K562 (cell line): ENCODE measurements around the gene RNF114. TPM values are rescaled to one million over a fixed set of nuclear protein-coding genes. Genes with fewer than 3 reads are reported as not detected.

Experiments
- ATAC-seq: fragments of 200-7000 bp; cut with Tn5 transposase; 3 replicates; pipeline ENCODE4 v1.9.1; 2020; ENCODE audit warnings: moderate library complexity
- BruUV-seq: library from RNA; stranded (reverse); fragments of 400-500 nt; replicated peaks from 2 replicates; lab custom pipeline; 2021; lab: Mats Ljungman, UMichigan
- CTCF ChIA-PET: fragments of 300-600 bp; formaldehyde crosslinking; extraction: SDS; loops from one replicate; lab custom pipeline; 2021; ENCODE audit warnings: low intra/inter-chr PET ratio; lab: Yijun Ruan, JAX
- POLR2A ChIA-PET: fragments of 300-600, 350-650 bp; sonication (Branson Sonifier 250); formaldehyde crosslinking; extraction: SDS; loops from one replicate; lab custom pipeline; 2021; ENCODE audit warnings: antibody characterized with exemption, inconsistent platforms; lab: Yijun Ruan, JAX
- DNase-seq, 4 experiments: peaks; one replicate each; pipeline versions ENCODE4 v3.0.0 to v3.0.0-alpha.2; 2011 to 2018; ENCODE audit warnings: low spot score in 3 of 4, mixed read lengths in 3 of 4; ENCODE audit errors: extremely low read depth in 1 of 4
- FAIRE-seq: peaks from 2 replicates; lab custom pipeline; 2011; peaks lifted over from hg19 to GRCh38; lab: Jason Lieb, UNC
- H2AFZ ChIP-seq: 2 replicates; pipeline ENCODE4 v1.6.0; 2011; ENCODE audit warnings: low read depth, low read length, control low read depth, inconsistent platforms
- H3K27ac ChIP-seq: fragments of 200-600 bp; 3 replicates; pipeline ENCODE4 v1.8.0; 2011; ENCODE audit warnings: low read depth, mild to moderate bottlenecking, control low read depth, inconsistent platforms, low read length, moderate library complexity, mixed read lengths; ENCODE audit errors: extremely low read depth
- H3K27me3 ChIP-seq, 2 experiments: fragments of 300-600 bp in 1 of 2; 2 replicates in 1 of 2; 3 replicates in 1 of 2; pipeline versions ENCODE4 v1.6.0 to v1.8.0; 2011; ENCODE audit warnings: inconsistent platforms in 2 of 2, low read length in 2 of 2, mild to moderate bottlenecking in 1 of 2, mixed read lengths in 1 of 2, moderate library complexity in 1 of 2; ENCODE audit not compliant: control insufficient read depth in 2 of 2, insufficient read depth in 2 of 2
- H3K36me3 ChIP-seq: fragments of 300-600 bp; 3 replicates; pipeline ENCODE4 v1.8.0; 2011; ENCODE audit warnings: mild to moderate bottlenecking, low read length, inconsistent platforms; ENCODE audit not compliant: control insufficient read depth, insufficient read depth
- H3K4me1 ChIP-seq, 2 experiments: fragments of 200-600 bp in 1 of 2; replicated peaks in 1 of 2; 2 replicates in 1 of 2; 3 replicates in 1 of 2; pipeline versions ENCODE4 v1.5.1 to v1.8.0; 2011; ENCODE audit warnings: inconsistent platforms in 2 of 2, low read length in 2 of 2, mild to moderate bottlenecking in 1 of 2, mixed read lengths in 1 of 2, moderate library complexity in 1 of 2; ENCODE audit not compliant: control insufficient read depth in 2 of 2, insufficient read depth in 2 of 2
- H3K4me2 ChIP-seq: 2 replicates; pipeline ENCODE4 v1.6.1; 2011; ENCODE audit warnings: low read length, control low read depth, inconsistent platforms, mixed read lengths; ENCODE audit not compliant: insufficient read depth
- H3K4me3 ChIP-seq: fragments of 200-600 bp; sonication (generic), shearing (Covaris generic); 2 replicates; pipeline ENCODE4 v1.5.1; 2016; ENCODE audit warnings: control low read depth, inconsistent platforms
- H3K79me2 ChIP-seq: fragments of 200-600 bp; 3 replicates; pipeline ENCODE4 v1.8.0; 2011; ENCODE audit warnings: low read length, inconsistent platforms; ENCODE audit not compliant: control insufficient read depth, insufficient read depth
- H3K9ac ChIP-seq, 2 experiments: 2 replicates each; pipeline versions ENCODE4 v1.6.0 to v1.6.1; 2011; ENCODE audit warnings: low read depth in 2 of 2, low read length in 2 of 2, control low read depth in 1 of 2, inconsistent platforms in 1 of 2, mild to moderate bottlenecking in 1 of 2, mixed read lengths in 1 of 2; ENCODE audit not compliant: insufficient read depth in 1 of 2
- H3K9me1 ChIP-seq: one replicate; pipeline ENCODE4 v1.6.0; 2011; ENCODE audit warnings: inconsistent platforms, mild to moderate bottlenecking, low read length, moderate library complexity; ENCODE audit not compliant: control insufficient read depth, insufficient read depth
- H3K9me3 ChIP-seq: replicated peaks from 2 replicates; pipeline ENCODE4 v1.5.1; 2011; ENCODE audit warnings: low read depth, low read length, inconsistent platforms; ENCODE audit not compliant: control insufficient read depth, insufficient read depth
- H4K20me1 ChIP-seq: replicated peaks from 2 replicates; pipeline ENCODE4 v1.6.1; 2011; ENCODE audit warnings: low read length, inconsistent platforms, mixed read lengths; ENCODE audit not compliant: control insufficient read depth, insufficient read depth
- ARID3B ChIP-seq: fragments of 250-450 bp; sonication (Bioruptor Pico); IDR thresholded peaks from 2 replicates; pipeline ENCODE4 v1.4.0; 2020; ENCODE audit warnings: borderline replicate concordance
- CCNT2 ChIP-seq: IDR thresholded peaks from 2 replicates; pipeline ENCODE4 v1.6.1; 2011; ENCODE audit warnings: borderline replicate concordance, low read depth, mild to moderate bottlenecking, moderate library complexity, mixed read lengths, low read length; ENCODE audit not compliant: insufficient read length; ENCODE audit errors: extremely low read depth
- ELF1 ChIP-seq: fragments of 200-800 bp; sonication (Bioruptor generic); IDR thresholded peaks from 2 replicates; pipeline ENCODE4 v1.6.1; 2016; ENCODE audit warnings: missing genetic modification characterization, missing compliant biosample characterization
- FOSL1 ChIP-seq: fragments of 200-800 bp; sonication (Bioruptor generic); conservative IDR thresholded peaks from 2 replicates; pipeline ENCODE4 v1.6.1; 2016; ENCODE audit warnings: missing genetic modification characterization, missing compliant biosample characterization
- GATAD2B ChIP-seq: fragments of 450-650 bp; IDR thresholded peaks from 2 replicates; pipeline ENCODE4 v1.6.1; 2017; ENCODE audit warnings: mild to moderate bottlenecking, borderline replicate concordance
- MITF ChIP-seq: IDR thresholded peaks from 2 replicates; pipeline ENCODE4 v1.6.1; 2014; ENCODE audit warnings: antibody characterized with exemption
- MTF1 ChIP-seq: fragments of 250-450 bp; sonication (Bioruptor Pico); IDR thresholded peaks from 2 replicates; pipeline ENCODE4 v1.9.0; 2021; ENCODE audit warnings: moderate library complexity, mild to moderate bottlenecking, inconsistent platforms, borderline replicate concordance
- NFIX ChIP-seq: fragments of 250-450 bp; sonication (Bioruptor Pico); IDR thresholded peaks from 2 replicates; pipeline ENCODE4 v1.4.0; 2020; ENCODE audit warnings: low read depth, mild to moderate bottlenecking, moderate library complexity
- POLR2G ChIP-seq: fragments of 200-400 bp; formaldehyde crosslinking; IDR thresholded peaks from 2 replicates; pipeline ENCODE4 v1.6.1; 2017; ENCODE audit warnings: low read depth, mild to moderate bottlenecking, antibody characterized with exemption, low read length, moderate library complexity
- THRB ChIP-seq: fragments of 450-650 bp; formaldehyde crosslinking; conservative IDR thresholded peaks from 2 replicates; pipeline ENCODE4 v1.4.0; 2022; ENCODE audit warnings: mild to moderate bottlenecking, missing genetic modification characterization
- ZNF311 ChIP-seq: fragments of 250-450 bp; sonication (Bioruptor Pico); IDR thresholded peaks from 2 replicates; pipeline ENCODE4 v1.4.0; 2020; ENCODE audit warnings: mild to moderate bottlenecking, moderate library complexity
- WGBS: fragments of 100-300 bp; shearing (Covaris generic); methylation state at CpG from one replicate; pipeline ENCODE4 v1.1.6; 2016; ENCODE audit warnings: low coverage, mixed read lengths; ENCODE audit not compliant: insufficient coverage; ENCODE audit errors: missing lambda C conversion rate; 5-methylcytosine and 5-hydroxymethylcytosine counted together
- in situ Hi-C: fragments of 300-500 bp; cut with MboI; formaldehyde crosslinking; loops from 4 replicates; pipeline ENCODE4 v1.15.0; 2018; ENCODE audit warnings: inconsistent platforms, mixed read lengths
- intact Hi-C: fragments of 100-400 bp; cut with micrococcal nuclease; formaldehyde crosslinking; loops from 2 replicates; pipeline ENCODE4 v1.14.2; 2022
- polyA plus RNA-seq, 8 experiments: library from polyadenylated mRNA; depleted of rRNA in 4 of 8; stranded (reverse) in 5 of 8; unstranded in 3 of 8; fragments of >200 nt; fragmentation: Nextera tagmentation in 2 of 8; fragmentation: Illumina TruSeq in 1 of 8; extraction: Ambion mirVana in 2 of 8; extraction: Trizol in 1 of 8; gene quantifications; 2 replicates each; pipeline versions ENCODE4 v1.2.1 to v1.2.3, GENCODE V29; 2011 to 2014; ENCODE audit warnings: inconsistent platforms in 1 of 8, missing spikeins in 1 of 8
- total RNA-seq, 7 experiments: library from RNA; depleted of rRNA in 6 of 7; stranded (reverse); fragments of >200 nt in 6 of 7; fragmentation: Illumina TruSeq in 2 of 7; extraction: Trizol in 2 of 7; gene quantifications; 2 replicates each; pipeline versions ENCODE4 v1.2.1 to v1.2.3, GENCODE V29; 2011 to 2021; ENCODE audit warnings: low replicate concordance in 1 of 7

The RNF114 gene
- total and polyA plus RNA-seq, 9 of the 15 experiments (the other 6 are each of a cell fraction or from before 2014, with no cell fraction given), result 38.6 to 111 (median 62.6) TPM

- FAIRE-seq, result no peak
- no peaks in the 10 kb centered on the region for H3K79me2 ChIP-seq
- no peak overlapping the region for H3K4me3 ChIP-seq
- no peak overlapping the region for H3K4me2 ChIP-seq
- TF ChIP-seq FOSL1 (tag) (peak; percentile 44), ZNF311 (CRISPR knock-in tag) (no peak)
- no peak for ATAC-seq
- intact Hi-C loops, result no loop called here
- no peaks in the 10 kb centered on the region; the same call in 1 of the 2 replicates for H4K20me1 ChIP-seq
- ChIA-PET CTCF (no interaction called here), POLR2A (interaction anchor here (0.9 to 1.5 kb wide), 3 partner anchors 14 to 120 kb away, joined by 3 to 6 read pairs (median 3); no protein-coding TSS in a partner anchor)
- DNase-seq, result no peak
- in situ Hi-C loops, result no loop called here
- no peaks in the 10 kb centered on the region for H3K9me1 ChIP-seq
- no peaks in the 10 kb centered on the region for H3K9me3 ChIP-seq
- no peak overlapping the region for H3K27ac ChIP-seq
- WGBS, result 89% methylated on average over 4 of the region's 4 CpGs
- no peak overlapping the region for H3K9ac ChIP-seq
- BruUV-seq, result no TSS peak
- H3K36me3 ChIP-seq, result peaks cover 87% of the 10 kb centered on the region
- H3K27me3 ChIP-seq, result no peaks in the 10 kb centered on the region
- H3K4me1 ChIP-seq, result no peaks in the 10 kb centered on the region
- H2AFZ ChIP-seq, result no peak overlapping the region
Measured at GRCh38 chr20:49951151-49951550, 15.0 kb downstream of the RNF114 start.

- Histone ChIP-seq H3K9me3 (no peaks in the 10 kb centered on the region), H3K9ac (no peak overlapping the region), H3K36me3 (peaks cover 71% of the 10 kb centered on the region; the same call in 2 of the 3 replicates), H3K9me1 (no peaks in the 10 kb centered on the region), H3K27me3 (no peaks in the 10 kb centered on the region), H4K20me1 (no peaks in the 10 kb centered on the region; the same call in 1 of the 2 replicates), H2AFZ (no peak overlapping the region), H3K4me3 (no peak overlapping the region), H3K27ac (no peak overlapping the region), H3K79me2 (no peaks in the 10 kb centered on the region), H3K4me1 (no peaks in the 10 kb centered on the region), H3K4me2 (no peak overlapping the region)
- no peak for ATAC-seq
- BruUV-seq, result no TSS peak
- CTCF ChIA-PET, result no interaction called here
- no peak for FAIRE-seq
- in situ Hi-C loops, result no loop called here
- intact Hi-C loops, result no loop called here
- DNase-seq, result peak in 1 of 4 experiments; percentile 4
- 86% methylated on average over 3 of the region's 3 CpGs for WGBS
- POLR2A ChIA-PET, result interaction anchor here (0.6 to 0.7 kb wide), 2 partner anchors 10 to 907 kb away, joined by 3 read pairs; no protein-coding TSS in a partner anchor
- TF ChIP-seq ELF1 (tag) (no peak), GATAD2B (no peak), ARID3B (no peak), POLR2G (no peak), MITF (no peak), THRB (CRISPR knock-in tag) (no peak), MTF1 (CRISPR knock-in tag) (no peak), NFIX (no peak), CCNT2 (no peak)
Measured at GRCh38 chr20:49955167-49955566, 19.0 kb downstream of the RNF114 start.
